ENCODE data around the gene ARHGEF11.

DNA sequence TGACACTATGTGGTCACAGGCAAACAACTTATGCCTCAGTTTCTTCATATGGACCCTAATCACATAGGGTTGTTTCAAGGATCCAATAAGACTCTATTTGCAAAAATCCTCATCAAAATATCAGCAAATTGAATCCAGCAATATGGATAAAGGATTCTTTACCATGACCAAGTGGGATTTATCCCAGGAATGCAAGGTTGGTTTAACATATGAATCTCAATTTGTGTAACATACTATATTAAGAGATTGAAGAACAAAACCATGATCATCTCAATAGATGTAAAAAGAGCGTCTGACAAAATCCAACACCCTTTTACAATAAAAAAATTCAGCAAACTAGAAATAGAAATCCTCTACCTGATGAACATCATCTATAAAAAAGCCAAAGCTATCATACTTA lies 23.9 kb downstream of the ARHGEF11 start:
- TF ChIP-seq, protein P1, sequence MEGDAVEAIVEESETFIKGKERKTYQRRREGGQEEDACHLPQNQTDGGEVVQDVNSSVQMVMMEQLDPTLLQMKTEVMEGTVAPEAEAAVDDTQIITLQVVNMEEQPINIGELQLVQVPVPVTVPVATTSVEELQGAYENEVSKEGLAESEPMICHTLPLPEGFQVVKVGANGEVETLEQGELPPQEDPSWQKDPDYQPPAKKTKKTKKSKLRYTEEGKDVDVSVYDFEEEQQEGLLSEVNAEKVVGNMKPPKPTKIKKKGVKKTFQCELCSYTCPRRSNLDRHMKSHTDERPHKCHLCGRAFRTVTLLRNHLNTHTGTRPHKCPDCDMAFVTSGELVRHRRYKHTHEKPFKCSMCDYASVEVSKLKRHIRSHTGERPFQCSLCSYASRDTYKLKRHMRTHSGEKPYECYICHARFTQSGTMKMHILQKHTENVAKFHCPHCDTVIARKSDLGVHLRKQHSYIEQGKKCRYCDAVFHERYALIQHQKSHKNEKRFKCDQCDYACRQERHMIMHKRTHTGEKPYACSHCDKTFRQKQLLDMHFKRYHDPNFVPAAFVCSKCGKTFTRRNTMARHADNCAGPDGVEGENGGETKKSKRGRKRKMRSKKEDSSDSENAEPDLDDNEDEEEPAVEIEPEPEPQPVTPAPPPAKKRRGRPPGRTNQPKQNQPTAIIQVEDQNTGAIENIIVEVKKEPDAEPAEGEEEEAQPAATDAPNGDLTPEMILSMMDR (IDR thresholded peaks at IDR 0.05) = no peak
- TF ChIP-seq POLR2A (IDR thresholded peaks at IDR 0.05) = no peak

All from Peyer's patch (tissue), 4 donors.